Activated CD8-positive, alpha-beta memory T cell treated with anti-CD3 and anti-CD28 coated beads, Interleukin-2, amount 50 U/mL, for 24 hours (primary cell): ENCODE data around the gene DDX24.

Source experiments
- DNase-seq: peaks from one replicate; pipeline ENCODE4 v3.0.0-alpha.2; 2020; ENCODE audit errors: extremely low read depth

Gene DDX24

GRCh38 chr14:94031161-94031882 is 49.7 kb downstream of the DDX24 start:
- DNase-seq, result no peak

DNA sequence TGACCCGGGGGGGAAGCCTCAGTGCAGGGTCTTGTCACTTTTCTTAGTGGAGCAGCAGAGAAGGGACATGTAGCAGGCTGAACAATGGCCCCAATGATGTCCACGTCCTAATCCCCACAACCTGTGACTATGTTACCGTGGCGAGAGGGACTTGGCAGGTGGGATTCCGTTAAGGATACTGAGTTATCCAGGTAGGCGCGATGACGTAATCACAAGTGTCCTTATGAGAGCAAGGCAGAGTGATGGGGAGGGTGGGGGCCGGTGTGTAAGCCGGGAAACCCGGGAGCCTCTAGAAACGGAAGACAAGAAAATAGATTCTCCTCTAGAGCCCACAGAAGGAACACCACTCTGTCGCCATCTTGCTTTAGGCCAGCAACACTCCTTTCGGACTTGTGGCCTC is 50.4 kb downstream of the DDX24 start:
- no peak for DNase-seq

- no peak for DNase-seq
These were observed 51.3 kb downstream of the DDX24 start for GRCh38 chr14:94029671-94030203.

DNA sequence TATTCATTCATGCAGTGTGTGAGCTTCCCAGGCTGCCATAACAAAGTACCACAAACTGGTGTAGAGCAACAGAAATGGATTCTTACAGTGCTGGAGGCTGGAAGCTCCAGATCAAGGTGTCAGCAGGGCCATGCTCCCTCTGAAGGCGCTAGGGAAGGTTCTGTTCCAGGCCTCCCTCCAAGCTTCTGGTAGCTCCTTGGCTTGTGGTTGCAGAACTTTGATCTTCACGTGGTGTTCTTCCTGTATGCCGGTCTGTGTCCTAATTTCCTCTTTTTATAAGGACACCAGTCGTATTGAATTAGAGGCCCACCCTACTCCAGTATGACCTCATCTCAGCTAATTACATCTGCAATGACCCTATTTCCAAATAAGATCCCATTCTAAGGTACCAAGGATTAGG is 51.7 kb downstream of the DDX24 start:
- no peak for DNase-seq

- DNase-seq, result no peak
These were observed 52.6 kb downstream of the DDX24 start for GRCh38 chr14:94028450-94028826.

- DNase-seq, result no peak
These were observed 53.2 kb downstream of the DDX24 start for GRCh38 chr14:94027566-94028449.

- DNase-seq, result no peak
These were observed 54.0 kb downstream of the DDX24 start for GRCh38 chr14:94026889-94027469.

DNA sequence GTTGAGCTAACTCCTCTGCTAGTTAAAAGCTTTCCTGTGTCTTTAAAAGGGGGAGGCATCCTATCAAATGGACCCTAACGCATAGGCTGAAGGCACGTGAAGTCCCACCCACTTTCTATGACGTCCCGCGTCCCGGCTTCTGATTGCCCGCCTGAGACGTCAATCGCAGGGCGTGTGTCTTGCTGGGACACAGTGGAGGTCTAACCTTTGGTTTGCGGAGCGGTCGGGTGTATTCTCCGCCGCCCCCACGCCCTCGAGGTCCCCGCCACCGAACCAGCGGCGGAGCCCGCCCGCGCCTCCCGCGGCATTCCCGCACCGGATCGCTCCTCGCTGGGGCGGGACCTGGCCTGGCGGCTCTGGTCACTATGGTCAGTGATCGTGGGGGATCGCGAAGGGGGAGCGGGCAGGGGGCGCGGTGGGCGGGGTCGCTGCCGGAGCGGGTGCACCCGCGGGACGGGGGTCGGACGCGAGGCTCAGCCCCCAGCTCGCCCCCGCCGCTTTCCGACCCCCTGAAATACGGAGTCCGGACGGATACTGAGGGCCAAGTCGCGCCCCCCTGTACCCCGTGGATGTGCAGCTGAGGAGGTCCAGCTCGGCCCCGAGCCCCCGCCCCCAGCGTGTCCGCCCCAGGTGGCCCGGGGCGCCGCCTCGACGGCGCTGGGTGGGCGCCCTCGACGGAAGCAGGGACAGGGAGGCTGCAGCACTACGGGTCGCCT is 54.7 kb downstream of the DDX24 start, which contains the start of gene OTUB2:
OTUB2 (plus strand) TSS at position 168 of the 716 bp plus-strand sequence; CDS start at position 366, 198 bp downstream.
- peak; percentile 87 for DNase-seq

- no peak for DNase-seq
These were observed 55.3 kb downstream of the DDX24 start for GRCh38 chr14:94025720-94026119.

- no peak for DNase-seq
These were observed 56.5 kb downstream of the DDX24 start for GRCh38 chr14:94024549-94024948.

- DNase-seq, result no peak
These were observed 58.2 kb downstream of the DDX24 start for GRCh38 chr14:94022532-94023411.

DNA sequence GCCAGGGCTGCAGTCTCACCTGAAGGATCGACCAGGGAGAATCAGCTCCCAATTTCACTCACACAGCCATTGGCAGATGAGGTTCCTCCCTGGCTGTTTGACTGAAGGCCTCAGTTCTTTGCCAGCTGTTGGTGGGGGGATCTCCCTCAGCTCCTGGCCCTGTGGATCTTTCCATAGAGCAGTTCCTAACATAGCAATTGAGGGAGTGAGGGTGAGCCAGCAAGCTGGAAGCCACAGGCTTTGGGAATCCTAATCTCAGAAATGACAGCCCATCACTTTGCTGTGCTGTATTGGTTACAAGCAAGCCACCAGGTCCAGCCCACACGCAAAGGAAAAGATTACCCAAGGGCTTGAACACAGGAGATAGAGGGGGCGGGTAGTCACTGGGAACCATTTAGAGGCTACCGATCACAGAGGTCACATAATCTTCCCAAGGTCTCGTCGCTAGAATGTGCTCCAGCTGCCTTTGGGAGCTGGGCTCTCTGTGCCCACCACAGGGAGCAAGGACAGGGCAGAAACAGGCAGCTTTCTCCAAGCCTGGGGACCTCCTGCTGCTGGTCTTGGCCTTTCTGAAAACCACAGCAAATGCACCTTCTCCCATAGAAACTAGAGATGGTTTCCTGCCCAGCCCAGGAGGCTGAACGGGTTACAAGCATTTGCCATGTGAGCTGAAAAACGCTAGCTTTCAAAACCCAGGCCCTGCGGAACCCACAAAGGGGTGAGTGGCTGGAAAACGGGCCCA is 59.4 kb downstream of the DDX24 start:
- DNase-seq, result no peak

DNA sequence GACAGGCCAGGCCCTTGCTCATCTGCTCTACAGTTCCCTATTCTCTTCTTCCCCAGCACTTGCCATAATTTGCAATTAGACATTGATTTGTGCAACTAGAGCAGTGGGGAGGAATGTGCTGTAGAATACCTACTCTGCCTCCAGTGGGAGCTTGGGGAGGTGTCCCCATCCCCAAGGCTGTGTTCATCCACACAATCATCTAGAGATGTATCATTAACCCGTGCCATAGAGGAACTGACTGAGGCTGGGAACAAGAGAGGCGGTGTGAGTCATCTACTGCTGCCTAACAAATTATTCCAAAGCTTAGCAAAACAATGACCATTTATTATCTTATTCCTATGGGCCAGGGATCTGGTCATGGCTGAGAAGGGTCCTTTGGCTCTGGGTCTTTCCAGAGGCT is 60.0 kb downstream of the DDX24 start:
- DNase-seq, result no peak

DNA sequence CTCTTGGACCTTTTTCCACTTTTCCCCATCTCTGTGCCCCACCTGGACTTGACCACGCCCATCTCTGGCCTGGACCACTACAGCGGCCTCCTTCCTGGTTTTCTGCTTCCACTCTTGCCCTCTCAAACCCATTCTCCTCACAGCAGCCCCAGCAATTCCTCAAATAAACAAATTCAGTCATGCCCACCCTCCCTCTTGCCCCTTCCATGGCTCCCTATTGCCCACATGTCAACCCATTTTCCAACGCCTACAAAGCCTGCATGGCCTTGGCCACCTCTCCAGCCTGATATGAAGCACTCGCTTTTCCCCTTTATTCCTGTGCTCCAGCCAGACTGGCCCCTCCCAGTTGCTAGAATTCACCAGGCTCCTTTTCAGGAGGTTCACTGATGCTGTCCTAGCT is 60.7 kb downstream of the DDX24 start:
- DNase-seq, result no peak

- DNase-seq, result no peak
These were observed 61.7 kb downstream of the DDX24 start for GRCh38 chr14:94019329-94019728.

DNA sequence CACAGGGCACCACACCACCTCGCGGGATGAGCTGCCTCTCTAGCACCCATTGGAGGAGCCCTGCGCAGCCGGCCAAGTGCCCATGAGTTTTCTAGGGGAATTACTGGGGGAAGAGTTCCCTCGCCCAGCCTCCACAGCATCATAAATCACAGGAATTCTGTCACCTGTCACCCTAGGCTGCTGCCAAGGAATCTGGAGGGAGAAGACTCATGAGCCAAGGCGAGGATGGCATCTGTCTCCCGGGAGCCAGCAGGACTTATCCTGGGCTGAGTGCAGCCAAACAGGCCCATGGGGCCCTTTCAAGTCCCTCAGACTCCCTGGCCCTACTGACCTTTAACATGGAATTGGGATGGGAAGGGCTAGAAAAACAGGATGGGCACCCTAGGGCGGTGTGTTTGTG is 62.7 kb downstream of the DDX24 start:
- no peak for DNase-seq

GRCh38 chr14:94016446-94016976 is 64.5 kb downstream of the DDX24 start:
- no peak for DNase-seq

- DNase-seq, result no peak
These were observed 65.8 kb downstream of the DDX24 start for GRCh38 chr14:94015223-94015622.

DNA sequence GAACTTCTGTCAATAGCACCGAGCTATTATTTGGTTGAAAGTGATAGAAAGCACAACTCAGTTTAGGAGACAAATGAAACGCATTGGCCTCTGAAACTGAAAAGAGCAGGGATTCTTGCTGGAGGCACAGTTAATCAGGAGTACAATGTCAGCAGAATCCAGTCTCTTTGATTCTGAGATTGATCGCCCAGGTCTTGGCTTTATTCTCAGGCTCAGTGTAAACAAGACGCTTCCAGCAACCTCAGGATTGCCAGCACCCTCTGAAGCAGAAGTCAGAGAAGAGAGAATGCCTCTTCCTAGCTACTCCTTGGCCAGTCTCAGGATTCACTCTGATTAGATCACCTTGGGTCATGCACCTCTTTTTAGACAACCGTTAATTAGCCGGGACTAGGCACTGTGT is 66.6 kb downstream of the DDX24 start:
- no peak for DNase-seq

DNA sequence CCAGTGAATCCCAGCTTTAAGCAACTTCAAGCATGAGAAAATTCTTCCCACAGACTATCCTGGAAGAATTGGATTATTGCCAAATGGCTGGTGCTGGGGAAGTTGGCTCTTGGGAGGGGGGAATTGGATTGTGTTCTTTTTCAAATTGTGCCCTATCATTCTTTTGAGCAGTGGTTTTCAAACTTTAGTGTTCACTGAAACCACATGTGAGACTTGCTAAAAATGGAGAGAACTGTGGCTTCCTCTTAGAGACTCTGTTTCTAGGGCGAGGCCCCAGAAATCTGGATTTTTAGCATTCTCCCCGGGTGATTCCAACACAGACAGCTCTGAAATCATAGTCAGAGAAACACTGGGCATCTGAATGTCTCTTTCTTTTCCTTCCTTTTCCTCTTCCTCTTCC is 69.2 kb downstream of the DDX24 start:
- no peak for DNase-seq
